ENCODE data around the gene RASL11B. TPM values are rescaled to one million over a fixed set of nuclear protein-coding genes. Genes with fewer than 3 reads are reported as not detected.

Gene RASL11B
- total and polyA plus RNA-seq, 2 donors (not counting 1 experiment from before 2014, with no cell fraction given): 0.36 to 1.2 TPM

DNA sequence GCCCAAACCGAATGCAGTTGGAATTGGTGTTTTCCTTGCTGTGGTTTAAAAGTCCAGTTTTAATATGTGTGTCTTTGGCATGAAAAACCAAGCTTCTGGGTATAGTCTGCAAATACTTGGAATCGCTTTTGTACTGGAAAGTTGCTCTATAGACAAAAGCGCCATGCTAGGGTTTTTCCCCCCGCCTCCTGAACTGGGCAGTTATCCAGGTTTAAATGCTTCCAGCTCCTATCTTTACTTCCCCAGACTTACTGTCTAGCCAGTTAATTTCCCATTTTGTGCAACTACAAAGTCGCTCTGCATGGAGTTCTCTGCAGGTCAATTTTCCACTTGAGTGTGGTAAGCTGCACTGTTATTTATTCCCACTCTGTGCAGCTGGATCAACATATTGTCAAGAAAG lies 2.7 kb downstream of the RASL11B start:
- POLR2A ChIA-PET: no interaction called here
- peaks cover 0 to 26% (median 13%) of the 10 kb centered on the region in 4 experiments for H3K27me3 ChIP-seq (replicated peaks in 1 of 4; ENCODE audit: control extremely low read depth in 1 of 4, control insufficient read depth in 3 of 4, insufficient read depth in 4 of 4, low read length in 3 of 4)
- H3K4me1 ChIP-seq (ENCODE audit: control insufficient read depth in 2 of 2, insufficient read depth in 2 of 2, low read length in 2 of 2): peaks cover 11 to 14% of the 10 kb centered on the region in 2 donors
- H3K9me3 ChIP-seq (ENCODE audit: control extremely low read depth in 1 of 3, control insufficient read depth in 2 of 3, insufficient read depth in 1 of 3, low read length in 2 of 3): peaks cover 0 to 9% (median 0%) of the 10 kb centered on the region in 3 donors
- H3K27ac ChIP-seq (ENCODE audit: low read length in 2 of 2): no peak overlapping the region
- Mint-ChIP-seq H3K4me3 (no peak overlapping the region), H3K4me1 (peaks cover 14% of the 10 kb centered on the region), H3K27ac (no peak overlapping the region), H3K9me3 (ENCODE audit: insufficient read depth) (no peaks in the 10 kb centered on the region), H3K27me3 (peaks cover 19% of the 10 kb centered on the region)
- no peak for TF ChIP-seq EZH2 (IDR thresholded peaks at IDR 0.05; ENCODE audit: borderline replicate concordance, insufficient read depth, low read depth, low read length, poor library complexity, severe bottlenecking)
- TF ChIP-seq, protein P1, sequence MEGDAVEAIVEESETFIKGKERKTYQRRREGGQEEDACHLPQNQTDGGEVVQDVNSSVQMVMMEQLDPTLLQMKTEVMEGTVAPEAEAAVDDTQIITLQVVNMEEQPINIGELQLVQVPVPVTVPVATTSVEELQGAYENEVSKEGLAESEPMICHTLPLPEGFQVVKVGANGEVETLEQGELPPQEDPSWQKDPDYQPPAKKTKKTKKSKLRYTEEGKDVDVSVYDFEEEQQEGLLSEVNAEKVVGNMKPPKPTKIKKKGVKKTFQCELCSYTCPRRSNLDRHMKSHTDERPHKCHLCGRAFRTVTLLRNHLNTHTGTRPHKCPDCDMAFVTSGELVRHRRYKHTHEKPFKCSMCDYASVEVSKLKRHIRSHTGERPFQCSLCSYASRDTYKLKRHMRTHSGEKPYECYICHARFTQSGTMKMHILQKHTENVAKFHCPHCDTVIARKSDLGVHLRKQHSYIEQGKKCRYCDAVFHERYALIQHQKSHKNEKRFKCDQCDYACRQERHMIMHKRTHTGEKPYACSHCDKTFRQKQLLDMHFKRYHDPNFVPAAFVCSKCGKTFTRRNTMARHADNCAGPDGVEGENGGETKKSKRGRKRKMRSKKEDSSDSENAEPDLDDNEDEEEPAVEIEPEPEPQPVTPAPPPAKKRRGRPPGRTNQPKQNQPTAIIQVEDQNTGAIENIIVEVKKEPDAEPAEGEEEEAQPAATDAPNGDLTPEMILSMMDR (IDR thresholded peaks at IDR 0.05): no peak
- DNase-seq (no peak), ATAC-seq (ENCODE audit: low read depth) (no peak)
- no peak overlapping the region for H3K4me3 ChIP-seq (ENCODE audit: control extremely low read depth in 1 of 5, extremely low read depth in 1 of 5, insufficient read depth in 1 of 5, low read depth in 2 of 5, low read length in 4 of 5)
- no peak overlapping the region for H3K9ac ChIP-seq (ENCODE audit: low read length)
- H3K79me2 ChIP-seq (ENCODE audit: control insufficient read depth, insufficient read depth, low read length): no peaks in the 10 kb centered on the region
- intact Hi-C loops (cut with micrococcal nuclease): no loop called here
- 100% methylated on average over 3 of the region's 5 CpGs for WGBS (ENCODE audit: insufficient coverage)
- H3K36me3 ChIP-seq (replicated peaks in 1 of 2; ENCODE audit: control extremely low read depth in 1 of 2, control insufficient read depth in 1 of 2, extremely low read depth in 1 of 2, insufficient read depth in 2 of 2, low read length in 1 of 2): no peaks in the 10 kb centered on the region
- H4K20me1 ChIP-seq (ENCODE audit: control insufficient read depth, insufficient read depth, low read length, poor library complexity, severe bottlenecking): no peaks in the 10 kb centered on the region
- H3K4me2 ChIP-seq (replicated peaks; ENCODE audit: low read depth, low read length, poor library complexity, severe bottlenecking): no peak overlapping the region
- no peak overlapping the region for H2AFZ ChIP-seq (ENCODE audit: insufficient read depth, low read depth, low read length, poor library complexity, severe bottlenecking)
- CTCF ChIA-PET: no interaction called here

GRCh38 chr4:52865300-52865699 lies 3.2 kb downstream of the RASL11B start:
- H3K27ac Mint-ChIP-seq: no peak overlapping the region
- intact Hi-C loops (cut with micrococcal nuclease): no loop called here
- DNase-seq (no peak), ATAC-seq (ENCODE audit: low read depth) (no peak)
- Histone ChIP-seq H3K9ac (ENCODE audit: low read length) (no peak overlapping the region), H3K27me3 (replicated peaks in 1 of 4; ENCODE audit: control extremely low read depth in 1 of 4, control insufficient read depth in 3 of 4, insufficient read depth in 4 of 4, low read length in 3 of 4) (peaks cover 0 to 23% (median 12%) of the 10 kb centered on the region in 4 experiments), H2AFZ (ENCODE audit: insufficient read depth, low read depth, low read length, poor library complexity, severe bottlenecking) (no peak overlapping the region), H3K79me2 (ENCODE audit: control insufficient read depth, insufficient read depth, low read length) (no peaks in the 10 kb centered on the region), H3K4me3 (ENCODE audit: control extremely low read depth in 1 of 5, extremely low read depth in 1 of 5, insufficient read depth in 1 of 5, low read depth in 2 of 5, low read length in 4 of 5) (no peak overlapping the region), H3K9me3 (ENCODE audit: control extremely low read depth in 1 of 3, control insufficient read depth in 2 of 3, insufficient read depth in 1 of 3, low read length in 2 of 3) (peaks cover 0 to 9% (median 0%) of the 10 kb centered on the region in 3 donors), H4K20me1 (ENCODE audit: control insufficient read depth, insufficient read depth, low read length, poor library complexity, severe bottlenecking) (no peaks in the 10 kb centered on the region), H3K36me3 (replicated peaks in 1 of 2; ENCODE audit: control extremely low read depth in 1 of 2, control insufficient read depth in 1 of 2, extremely low read depth in 1 of 2, insufficient read depth in 2 of 2, low read length in 1 of 2) (no peaks in the 10 kb centered on the region), H3K4me2 (replicated peaks; ENCODE audit: low read depth, low read length, poor library complexity, severe bottlenecking) (no peak overlapping the region), H3K27ac (ENCODE audit: low read length in 2 of 2) (no peak overlapping the region), H3K4me1 (ENCODE audit: control insufficient read depth in 2 of 2, insufficient read depth in 2 of 2, low read length in 2 of 2) (peaks cover 11 to 14% of the 10 kb centered on the region in 2 donors)
- POLR2A ChIA-PET: no interaction called here
- WGBS (ENCODE audit: insufficient coverage): 86% methylated on average over 9 of the region's 9 CpGs
- CTCF ChIA-PET: no interaction called here
- peaks cover 14% of the 10 kb centered on the region for H3K4me1 Mint-ChIP-seq
- H3K27me3 Mint-ChIP-seq: peaks cover 14% of the 10 kb centered on the region
- TF ChIP-seq EZH2 (IDR thresholded peaks at IDR 0.05; ENCODE audit: borderline replicate concordance, insufficient read depth, low read depth, low read length, poor library complexity, severe bottlenecking): no peak
- TF ChIP-seq, protein P1 (IDR thresholded peaks at IDR 0.05): no peak
- H3K9me3 Mint-ChIP-seq (ENCODE audit: insufficient read depth): no peaks in the 10 kb centered on the region
- no peak overlapping the region for H3K4me3 Mint-ChIP-seq
